Gastroesophageal sphincter (tissue), 3 donors: ENCODE measurements around the gene FAM118A.

ENCODE experiments used
- EP300 ChIP-seq: sonication (generic); formaldehyde crosslinking; IDR thresholded peaks from one replicate; pipeline ENCODE4 v1.6.1; 2017; ENCODE audit warnings: antibody characterized with exemption, mild to moderate bottlenecking
- POLR2A ChIP-seq, 2 donors: fragments of 450-650 bp; IDR thresholded peaks; one replicate each; pipeline ENCODE4 v1.6.1; 2017; ENCODE audit warnings: antibody characterized with exemption in 2 of 2, mild to moderate bottlenecking in 2 of 2, moderate library complexity in 1 of 2
- POLR2AphosphoS5 ChIP-seq: sonication (generic); formaldehyde crosslinking; IDR thresholded peaks from one replicate; pipeline ENCODE4 v1.6.1; 2017; ENCODE audit warnings: antibody characterized with exemption
- TF ChIP-seq, protein P1 (sequence below), 4 experiments: fragments of 200-600 bp in 2 of 4; fragments of 450-650 bp in 2 of 4; sonication (generic) in 1 of 4; IDR thresholded peaks; one replicate each; pipeline ENCODE4 v1.5.1; 2017 to 2019; ENCODE audit warnings: antibody characterized with exemption in 4 of 4, mild to moderate bottlenecking in 2 of 4, moderate library complexity in 2 of 4

DNA sequence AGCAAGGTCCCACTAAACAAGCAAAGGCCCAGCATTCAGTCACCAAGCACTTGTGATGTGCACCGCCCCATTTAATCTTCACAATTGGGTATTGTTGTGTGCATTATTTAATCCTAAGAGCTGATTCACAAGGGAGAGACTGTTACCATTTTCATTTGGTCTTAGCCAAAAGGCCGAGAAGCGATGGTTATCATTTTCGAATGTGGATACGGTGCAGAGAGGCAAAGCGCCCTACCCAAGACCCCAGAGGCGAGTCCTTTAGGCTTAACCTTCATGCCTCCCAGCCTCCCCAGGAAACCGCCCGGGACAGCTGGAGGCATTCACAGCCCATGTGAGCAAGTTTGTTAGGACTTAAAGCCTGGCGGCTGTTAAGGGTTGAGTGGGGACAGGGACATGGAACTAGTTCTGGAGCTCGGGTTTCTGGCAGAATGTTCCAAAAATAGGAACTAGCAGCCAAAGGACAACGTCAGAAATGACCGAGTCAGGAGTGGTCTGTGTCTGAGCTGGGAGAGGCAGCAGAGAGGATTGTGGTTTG, 38.0 kb upstream of the FAM118A start:
- TF ChIP-seq, protein P1, sequence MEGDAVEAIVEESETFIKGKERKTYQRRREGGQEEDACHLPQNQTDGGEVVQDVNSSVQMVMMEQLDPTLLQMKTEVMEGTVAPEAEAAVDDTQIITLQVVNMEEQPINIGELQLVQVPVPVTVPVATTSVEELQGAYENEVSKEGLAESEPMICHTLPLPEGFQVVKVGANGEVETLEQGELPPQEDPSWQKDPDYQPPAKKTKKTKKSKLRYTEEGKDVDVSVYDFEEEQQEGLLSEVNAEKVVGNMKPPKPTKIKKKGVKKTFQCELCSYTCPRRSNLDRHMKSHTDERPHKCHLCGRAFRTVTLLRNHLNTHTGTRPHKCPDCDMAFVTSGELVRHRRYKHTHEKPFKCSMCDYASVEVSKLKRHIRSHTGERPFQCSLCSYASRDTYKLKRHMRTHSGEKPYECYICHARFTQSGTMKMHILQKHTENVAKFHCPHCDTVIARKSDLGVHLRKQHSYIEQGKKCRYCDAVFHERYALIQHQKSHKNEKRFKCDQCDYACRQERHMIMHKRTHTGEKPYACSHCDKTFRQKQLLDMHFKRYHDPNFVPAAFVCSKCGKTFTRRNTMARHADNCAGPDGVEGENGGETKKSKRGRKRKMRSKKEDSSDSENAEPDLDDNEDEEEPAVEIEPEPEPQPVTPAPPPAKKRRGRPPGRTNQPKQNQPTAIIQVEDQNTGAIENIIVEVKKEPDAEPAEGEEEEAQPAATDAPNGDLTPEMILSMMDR (IDR thresholded peaks at IDR 0.05), result no peak
- TF ChIP-seq POLR2A (IDR thresholded peaks at IDR 0.05), result no peak
- TF ChIP-seq POLR2AphosphoS5, result peak; percentile 42
- no peak for TF ChIP-seq EP300
